Skeletal muscle satellite cell (primary cell): Measurements from ENCODE around the gene C4BPA.

Experiments
- H3K27me3 ChIP-seq: 2 replicates; pipeline ENCODE4 v1.7.0; 2013; ENCODE audit warnings: low read length; ENCODE audit not compliant: control insufficient read depth, insufficient read depth
- H3K36me3 ChIP-seq: 2 replicates; pipeline ENCODE4 v1.7.0; 2013; ENCODE audit warnings: mild to moderate bottlenecking, control low read depth, low read length; ENCODE audit not compliant: insufficient read depth
- H3K4me1 ChIP-seq: 2 replicates; pipeline ENCODE4 v1.7.0; 2013; ENCODE audit warnings: low read length; ENCODE audit not compliant: control insufficient read depth, insufficient read depth
- H3K4me2 ChIP-seq: 2 replicates; pipeline ENCODE4 v1.7.0; 2013; ENCODE audit warnings: mild to moderate bottlenecking, low read length
- H3K4me3 ChIP-seq: 2 replicates; pipeline ENCODE4 v1.7.0; 2013; ENCODE audit warnings: low read length
- H3K9ac ChIP-seq: 2 replicates; pipeline ENCODE4 v1.7.0; 2013; ENCODE audit warnings: mild to moderate bottlenecking, low read depth, low read length, moderate library complexity
- H3K9me3 ChIP-seq: replicated peaks from 2 replicates; pipeline ENCODE4 v1.7.0; 2013; ENCODE audit warnings: mild to moderate bottlenecking, control low read depth, low read length

The C4BPA gene

GRCh38 chr1:207164086-207164485 lies 60.1 kb downstream of the C4BPA start:
- Histone ChIP-seq H3K9me3 (no peaks in the 10 kb centered on the region), H3K27me3 (peaks cover 10% of the 10 kb centered on the region), H3K4me1 (no peaks in the 10 kb centered on the region), H3K4me2 (no peak overlapping the region), H3K36me3 (no peaks in the 10 kb centered on the region), H3K9ac (no peak overlapping the region), H3K4me3 (no peak overlapping the region)

GRCh38 chr1:207172321-207172720 lies 68.3 kb downstream of the C4BPA start:
- H3K9ac ChIP-seq, result no peak overlapping the region
- no peaks in the 10 kb centered on the region for H3K36me3 ChIP-seq
- H3K9me3 ChIP-seq, result no peaks in the 10 kb centered on the region
- no peaks in the 10 kb centered on the region for H3K27me3 ChIP-seq
- H3K4me1 ChIP-seq, result no peaks in the 10 kb centered on the region
- H3K4me2 ChIP-seq, result no peak overlapping the region
- no peak overlapping the region for H3K4me3 ChIP-seq

DNA sequence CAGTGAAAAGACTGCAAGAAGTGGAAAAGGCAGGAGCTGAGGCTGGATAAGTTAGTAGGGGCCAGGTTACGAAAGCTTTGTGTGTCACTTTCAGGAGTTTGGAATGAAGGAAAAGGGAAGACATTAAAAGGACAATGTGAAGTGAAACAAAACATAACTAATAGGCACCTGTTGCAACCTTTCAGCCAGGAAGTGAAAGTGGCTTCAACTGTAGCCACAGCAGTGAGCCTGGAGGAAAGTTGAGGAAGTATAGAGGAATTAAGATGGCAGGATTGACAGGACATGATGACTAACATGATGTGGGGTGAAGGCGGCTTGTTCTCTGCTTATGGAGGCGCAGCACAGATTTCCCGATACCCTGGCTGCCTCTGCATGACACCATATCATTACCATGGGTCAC lies 68.9 kb downstream of the C4BPA start:
- H3K9ac ChIP-seq, result no peak overlapping the region
- no peaks in the 10 kb centered on the region for H3K27me3 ChIP-seq
- H3K9me3 ChIP-seq, result no peaks in the 10 kb centered on the region
- no peak overlapping the region for H3K4me2 ChIP-seq
- no peak overlapping the region for H3K4me3 ChIP-seq
- no peaks in the 10 kb centered on the region for H3K36me3 ChIP-seq
- H3K4me1 ChIP-seq, result no peaks in the 10 kb centered on the region

DNA sequence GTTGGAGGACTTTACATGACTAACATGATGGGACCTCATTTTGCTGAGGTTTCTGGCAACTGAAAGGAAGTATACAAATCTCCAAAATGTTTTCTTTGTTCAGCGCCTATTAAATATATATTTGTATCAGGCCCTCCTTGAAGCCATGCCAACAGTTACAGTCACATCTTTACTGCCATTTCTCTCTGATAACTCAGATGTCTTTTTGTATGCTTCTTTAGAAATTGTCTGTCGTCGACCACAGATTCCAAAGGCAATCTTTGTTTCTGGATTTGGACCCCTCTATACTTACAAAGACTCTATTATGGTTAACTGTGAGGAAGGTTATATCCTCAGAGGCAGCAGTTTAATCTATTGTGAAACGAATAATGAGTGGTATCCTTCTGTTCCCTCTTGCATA lies 69.4 kb downstream of the C4BPA start:
- no peak overlapping the region for H3K4me2 ChIP-seq
- no peaks in the 10 kb centered on the region for H3K9me3 ChIP-seq
- H3K36me3 ChIP-seq, result no peaks in the 10 kb centered on the region
- no peak overlapping the region for H3K4me3 ChIP-seq
- no peak overlapping the region for H3K9ac ChIP-seq
- no peaks in the 10 kb centered on the region for H3K27me3 ChIP-seq
- H3K4me1 ChIP-seq, result no peaks in the 10 kb centered on the region

GRCh38 chr1:207174913-207175312 lies 70.9 kb downstream of the C4BPA start:
- no peak overlapping the region for H3K9ac ChIP-seq
- no peaks in the 10 kb centered on the region for H3K4me1 ChIP-seq
- H3K4me3 ChIP-seq, result no peak overlapping the region
- no peaks in the 10 kb centered on the region for H3K27me3 ChIP-seq
- H3K36me3 ChIP-seq, result no peaks in the 10 kb centered on the region
- H3K9me3 ChIP-seq, result no peaks in the 10 kb centered on the region
- no peak overlapping the region for H3K4me2 ChIP-seq

DNA sequence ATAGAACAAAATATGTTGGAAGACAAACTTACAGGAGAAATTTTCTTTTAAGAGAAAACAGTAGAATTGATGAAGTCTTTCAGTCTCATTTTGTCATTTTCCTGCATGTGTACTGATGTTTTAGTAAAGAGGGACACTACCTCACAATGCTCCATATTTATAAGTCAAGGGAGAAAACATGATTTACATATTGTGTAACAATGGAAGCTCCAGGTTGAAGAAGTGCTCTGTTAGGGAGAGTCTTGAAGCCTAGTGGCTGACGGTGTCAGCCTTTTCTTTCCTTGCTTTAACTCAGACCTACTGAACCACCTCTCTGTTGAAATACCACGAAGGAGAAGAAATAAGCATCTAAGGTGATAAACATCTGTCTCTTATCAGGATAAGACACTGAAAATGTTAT lies 75.0 kb downstream of the C4BPA start:
- no peak overlapping the region for H3K9ac ChIP-seq
- H3K27me3 ChIP-seq, result peaks cover 7% of the 10 kb centered on the region

DNA sequence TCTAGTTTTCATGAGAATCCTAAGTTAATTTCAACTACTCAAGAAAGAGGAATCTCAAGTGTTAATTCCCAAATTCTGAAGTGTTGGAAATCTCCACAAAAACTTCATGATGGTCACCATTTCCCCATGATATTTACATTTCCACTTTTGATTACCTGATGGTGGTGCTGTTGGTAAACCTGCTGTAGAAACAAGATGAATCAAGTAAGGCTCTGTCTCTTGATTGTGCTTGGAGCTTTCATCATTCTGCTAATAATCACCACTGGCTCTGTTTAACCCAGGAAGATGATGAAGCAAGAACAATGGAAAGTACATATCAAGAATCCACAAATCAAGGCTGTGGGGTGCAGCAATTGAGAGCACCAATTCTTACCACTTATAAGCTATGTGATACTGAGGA lies 77.8 kb downstream of the C4BPA start:
- H3K27me3 ChIP-seq, result peaks cover 7% of the 10 kb centered on the region
- H3K9me3 ChIP-seq, result no peaks in the 10 kb centered on the region
- H3K4me2 ChIP-seq, result no peak overlapping the region
- no peaks in the 10 kb centered on the region for H3K36me3 ChIP-seq
- no peak overlapping the region for H3K9ac ChIP-seq
- no peak overlapping the region for H3K4me3 ChIP-seq
- no peaks in the 10 kb centered on the region for H3K4me1 ChIP-seq

More for the DNA sequence above, 75.0 kb downstream of the C4BPA start:
- no peak overlapping the region for H3K4me2 ChIP-seq
- no peaks in the 10 kb centered on the region for H3K9me3 ChIP-seq
- no peaks in the 10 kb centered on the region for H3K4me1 ChIP-seq
- H3K4me3 ChIP-seq, result no peak overlapping the region
- H3K36me3 ChIP-seq, result no peaks in the 10 kb centered on the region

DNA sequence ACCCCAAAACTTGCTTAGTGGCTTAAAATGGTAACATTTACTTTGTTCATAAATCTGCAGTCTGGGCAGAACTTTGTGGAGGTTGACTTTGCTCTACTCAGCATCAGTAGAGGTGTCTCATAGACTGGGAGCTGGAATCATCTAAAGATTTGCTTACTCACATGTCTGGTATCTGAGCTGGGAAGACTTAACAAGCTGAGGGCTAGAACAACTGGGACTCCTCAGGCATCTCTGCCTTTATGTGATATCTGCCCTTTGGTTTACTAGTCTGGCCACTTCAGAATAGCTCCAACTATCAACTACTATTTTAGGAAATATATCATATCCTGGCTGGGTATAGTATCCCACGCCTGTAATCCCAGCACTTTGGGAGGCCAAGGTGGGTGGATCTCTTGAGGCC lies 82.5 kb downstream of the C4BPA start:
- H3K9me3 ChIP-seq, result no peaks in the 10 kb centered on the region
- no peaks in the 10 kb centered on the region for H3K36me3 ChIP-seq
- no peak overlapping the region for H3K4me3 ChIP-seq
- peaks cover 8% of the 10 kb centered on the region for H3K27me3 ChIP-seq
- H3K4me2 ChIP-seq, result no peak overlapping the region
- H3K4me1 ChIP-seq, result no peaks in the 10 kb centered on the region
- H3K9ac ChIP-seq, result no peak overlapping the region

- no peak overlapping the region for H3K9ac ChIP-seq
- no peaks in the 10 kb centered on the region for H3K9me3 ChIP-seq
- no peaks in the 10 kb centered on the region for H3K36me3 ChIP-seq
- H3K4me1 ChIP-seq, result no peaks in the 10 kb centered on the region
- H3K4me3 ChIP-seq, result no peak overlapping the region
- peaks cover 4% of the 10 kb centered on the region for H3K27me3 ChIP-seq
- no peak overlapping the region for H3K4me2 ChIP-seq
Measured at GRCh38 chr1:207188901-207189300, 84.9 kb downstream of the C4BPA start.

DNA sequence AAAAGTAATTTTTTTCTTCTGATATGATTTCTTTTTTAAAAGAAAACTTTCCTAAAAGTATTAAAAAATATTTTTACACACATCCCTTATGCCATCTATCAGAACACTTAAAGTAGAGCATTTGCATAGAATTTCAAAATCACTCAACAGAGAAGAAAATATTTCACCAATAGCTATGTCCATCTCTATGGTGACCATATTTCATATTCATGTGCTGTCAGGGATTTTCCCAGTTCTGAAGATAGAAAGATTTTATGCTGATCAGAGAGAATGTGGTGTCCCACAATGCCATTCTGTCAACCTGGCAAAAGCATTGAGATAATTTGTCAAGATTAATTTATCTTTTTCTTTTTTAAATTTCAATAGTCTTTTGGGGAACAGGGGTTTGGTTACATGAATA lies 87.0 kb downstream of the C4BPA start:
- no peaks in the 10 kb centered on the region for H3K9me3 ChIP-seq
- H3K36me3 ChIP-seq, result no peaks in the 10 kb centered on the region
- no peaks in the 10 kb centered on the region for H3K4me1 ChIP-seq
- H3K27me3 ChIP-seq, result peaks cover 4% of the 10 kb centered on the region
- H3K4me3 ChIP-seq, result no peak overlapping the region
- H3K4me2 ChIP-seq, result no peak overlapping the region
- no peak overlapping the region for H3K9ac ChIP-seq

DNA sequence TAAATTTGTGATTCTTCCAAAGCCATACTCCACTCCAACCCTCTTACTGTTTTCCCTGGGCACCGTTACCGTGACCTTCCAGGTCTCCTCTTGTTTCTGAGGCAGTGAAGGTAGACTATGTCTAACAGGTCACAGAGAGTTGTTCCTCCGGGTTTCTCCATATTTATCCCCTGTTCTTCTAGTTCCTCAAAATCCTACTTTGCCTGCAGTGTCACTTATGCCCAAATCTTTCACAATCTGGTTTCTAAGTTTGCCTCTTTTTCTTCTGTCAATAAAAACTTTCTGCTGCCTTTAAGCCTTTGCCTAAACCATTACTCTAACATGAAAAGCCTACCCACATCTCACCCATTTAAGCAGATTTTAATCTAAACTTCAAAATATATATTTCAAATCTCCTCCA lies 87.7 kb downstream of the C4BPA start:
- Histone ChIP-seq H3K27me3 (peaks cover 4% of the 10 kb centered on the region), H3K4me3 (no peak overlapping the region), H3K9me3 (no peaks in the 10 kb centered on the region), H3K4me1 (no peaks in the 10 kb centered on the region), H3K36me3 (no peaks in the 10 kb centered on the region), H3K4me2 (no peak overlapping the region), H3K9ac (no peak overlapping the region)

DNA sequence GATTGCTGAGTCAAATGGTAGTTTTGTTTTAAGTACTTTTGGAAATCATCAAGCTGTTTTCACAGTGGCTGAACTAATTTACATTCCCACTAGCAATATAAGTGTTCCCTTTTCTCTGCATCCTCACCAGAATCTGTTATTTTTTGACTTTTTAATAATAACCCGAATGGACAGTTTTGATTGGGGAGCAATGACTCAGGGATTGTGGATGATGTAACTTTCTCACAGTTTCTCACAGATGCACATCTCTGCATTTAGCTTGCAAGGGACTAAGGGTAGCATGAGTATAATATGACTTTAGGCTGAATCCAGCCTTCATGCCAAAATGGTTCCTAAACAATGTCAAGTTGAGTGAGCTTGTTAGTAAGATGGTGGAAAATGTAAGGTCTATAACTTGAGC lies 90.2 kb downstream of the C4BPA start:
- Histone ChIP-seq H3K27me3 (peaks cover 7% of the 10 kb centered on the region), H3K4me1 (no peaks in the 10 kb centered on the region), H3K9ac (no peak overlapping the region), H3K9me3 (no peaks in the 10 kb centered on the region), H3K36me3 (no peaks in the 10 kb centered on the region), H3K4me3 (no peak overlapping the region), H3K4me2 (no peak overlapping the region)
